Right lobe of liver (tissue), 6 donors: ENCODE measurements around the gene EMILIN3. TPM values are rescaled to one million over a fixed set of nuclear protein-coding genes. Genes with fewer than 3 reads are reported as not detected.

Experiments
- ATAC-seq, 4 donors: fragments of 200-7000 bp; cut with Tn5 transposase; one replicate each; pipeline ENCODE4 v1.9.1; 2020; ENCODE audit warnings: mild to moderate bottlenecking in 4 of 4, moderate library complexity in 4 of 4
- DNase-seq, 3 donors: peaks; one replicate each; pipeline ENCODE4 v3.0.0-alpha.2; 2020
- H3K27ac ChIP-seq, 3 donors: fragments of 200-600 bp; one replicate each; pipeline ENCODE4 v1.8.0; 2022
- H3K27me3 ChIP-seq, 2 donors: fragments of 200-600 bp; one replicate each; pipeline ENCODE4 v1.8.0; 2022
- H3K36me3 ChIP-seq, 4 donors: fragments of 200-600 bp; sonication (generic) in 1 of 4; one replicate each; pipeline versions ENCODE4 v1.5.1 to v1.8.0; 2017 to 2022; ENCODE audit warnings: control low read depth in 1 of 4
- H3K4me1 ChIP-seq, 4 donors: fragments of 200-600 bp; sonication (generic) in 1 of 4; one replicate each; pipeline versions ENCODE4 v1.5.1 to v1.8.0; 2017 to 2022; ENCODE audit warnings: control low read depth in 1 of 4
- H3K4me3 ChIP-seq, 3 donors: fragments of 200-600 bp; one replicate each; pipeline ENCODE4 v1.8.0; 2022
- H3K9me3 ChIP-seq, 4 donors: fragments of 200-600 bp; sonication (generic) in 1 of 4; one replicate each; pipeline versions ENCODE4 v1.5.1 to v1.8.0; 2017 to 2022; ENCODE audit warnings: control low read depth in 1 of 4
- POLR2A ChIP-seq: fragments of 450-650 bp; IDR thresholded peaks from one replicate; pipeline ENCODE4 v1.6.1; 2017; ENCODE audit warnings: antibody characterized with exemption, mild to moderate bottlenecking
- WGBS: methylation state at CpG from one replicate; pipeline ENCODE4 v1.1.6; 2018; ENCODE audit warnings: low coverage, low lambda C conversion rate; ENCODE audit not compliant: insufficient coverage; ENCODE audit errors: missing lambda C conversion rate; 5-methylcytosine and 5-hydroxymethylcytosine counted together
- intact Hi-C, 2 donors: fragments of 100-400 bp; cut with DNase I; formaldehyde crosslinking; loops; one replicate each; pipeline versions ENCODE4 v1.11.2 to v1.14.1; 2022
- long read RNA-seq: library from polyadenylated mRNA; unstranded; transcript quantifications from one replicate; pipeline ENCODE4 v2.0.0, GENCODE V29; 2019
- total RNA-seq, 6 experiments: library from RNA; depleted of rRNA in 2 of 6; stranded (reverse); fragments of >200 nt in 2 of 6; fragmentation: NEBNext Ultra II Directional in 3 of 6; extraction: Animal tissue kit (Norgen Biotek cat#: 25700) in 3 of 6; gene quantifications; one replicate each; pipeline versions ENCODE4 v1.1.0 to v1.2.4, GENCODE V29; 2016 to 2023
- TF ChIP-seq, protein P1 (sequence below), 4 donors: fragments of 200-600 bp in 3 of 4; fragments of 450-650 bp in 1 of 4; IDR thresholded peaks; one replicate each; pipeline versions ENCODE4 v1.5.1 to v1.8.0; 2016 to 2022; ENCODE audit warnings: antibody characterized with exemption in 4 of 4, mild to moderate bottlenecking in 2 of 4
- donor health status: DM: no; HTN: yes; CAD: no.
- donor health status: DM: no; HTN: no; CAD: no.
- donor health status: DM: no; HTN: no; CAD: no.
- donor health status: DM: no; HTN: yes; CAD: no.
- donor health status: DM: no; HTN: yes; CAD: no.

EMILIN3 gene, protein sequence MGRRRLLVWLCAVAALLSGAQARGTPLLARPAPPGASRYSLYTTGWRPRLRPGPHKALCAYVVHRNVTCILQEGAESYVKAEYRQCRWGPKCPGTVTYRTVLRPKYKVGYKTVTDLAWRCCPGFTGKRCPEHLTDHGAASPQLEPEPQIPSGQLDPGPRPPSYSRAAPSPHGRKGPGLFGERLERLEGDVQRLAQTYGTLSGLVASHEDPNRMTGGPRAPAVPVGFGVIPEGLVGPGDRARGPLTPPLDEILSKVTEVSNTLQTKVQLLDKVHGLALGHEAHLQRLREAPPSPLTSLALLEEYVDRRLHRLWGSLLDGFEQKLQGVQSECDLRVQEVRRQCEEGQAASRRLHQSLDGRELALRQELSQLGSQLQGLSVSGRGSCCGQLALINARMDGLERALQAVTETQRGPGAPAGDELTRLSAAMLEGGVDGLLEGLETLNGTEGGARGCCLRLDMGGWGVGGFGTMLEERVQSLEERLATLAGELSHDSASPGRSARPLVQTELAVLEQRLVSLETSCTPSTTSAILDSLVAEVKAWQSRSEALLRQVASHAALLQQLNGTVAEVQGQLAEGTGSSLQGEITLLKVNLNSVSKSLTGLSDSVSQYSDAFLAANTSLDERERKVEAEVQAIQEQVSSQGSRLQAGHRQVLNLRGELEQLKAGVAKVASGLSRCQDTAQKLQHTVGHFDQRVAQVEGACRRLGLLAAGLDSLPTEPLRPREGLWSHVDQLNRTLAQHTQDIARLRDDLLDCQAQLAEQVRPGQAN
- under 1 TPM in 3 of 6 experiments, not detected in 3; 0.07 to 0.09 (median 0.07) TPM for total RNA-seq
- long read RNA-seq, partial matches to known transcripts: 0 of 8 reads
- long read RNA-seq, other reads (novel, unspliced or antisense): 8 of 8 reads

DNA sequence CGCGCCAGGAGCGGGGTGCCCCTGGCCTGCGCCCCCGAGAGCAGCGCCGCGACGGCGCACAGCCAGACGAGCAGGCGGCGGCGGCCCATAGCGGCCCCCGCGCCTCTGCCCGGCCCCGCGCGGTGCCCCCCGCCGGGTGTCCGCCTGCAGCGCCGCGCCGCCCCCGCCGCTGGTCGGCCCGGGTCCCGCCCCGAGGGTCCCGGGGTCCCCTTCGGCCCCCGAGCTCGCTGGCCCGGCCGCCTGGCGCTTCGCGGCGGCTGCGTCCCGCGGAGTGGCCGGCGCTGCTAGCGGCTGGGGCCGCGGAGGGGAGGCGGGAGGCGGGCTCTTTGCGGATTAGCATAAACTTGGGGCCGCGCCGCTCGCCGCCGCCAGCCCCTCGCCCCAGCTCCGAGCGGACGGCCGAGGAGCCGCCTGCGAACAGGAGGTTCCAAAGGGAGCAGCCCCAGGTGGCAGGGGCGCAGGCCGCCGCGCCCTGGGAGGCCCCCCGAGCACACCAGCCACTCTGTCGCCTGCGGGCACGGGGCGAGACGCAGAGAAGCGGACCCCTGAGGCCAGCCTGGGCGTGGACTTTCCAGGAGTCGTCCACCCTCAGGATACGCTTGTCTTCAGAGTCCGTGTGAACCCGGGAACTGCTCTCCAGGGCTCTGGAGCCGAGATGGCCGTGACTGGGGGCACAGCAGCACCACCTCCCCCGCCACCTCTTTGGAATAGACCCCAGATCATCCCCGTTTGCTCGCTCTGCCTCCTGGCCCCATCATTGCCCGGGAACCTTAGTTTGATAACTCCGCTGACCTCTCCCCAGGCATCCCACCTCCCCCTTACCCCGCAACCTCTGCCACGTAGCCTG, at the start of gene EMILIN3:
Gene EMILIN3 (minus strand): TSS at position 273 of the 847 bp plus-strand sequence. CDS start 184 bp downstream, at position 89.
- Histone ChIP-seq H3K27me3 (no peaks in the 10 kb centered on the region), H3K9me3 (no peaks in the 10 kb centered on the region), H3K4me3 (no peak within 1 kb of the TSS), H3K4me1 (peaks cover 0 to 5% (median 0%) of the 10 kb centered on the region in 4 donors), H3K27ac (no peak within 1 kb of the TSS), H3K36me3 (no peaks in the 10 kb centered on the region)
- TF ChIP-seq, protein P1, sequence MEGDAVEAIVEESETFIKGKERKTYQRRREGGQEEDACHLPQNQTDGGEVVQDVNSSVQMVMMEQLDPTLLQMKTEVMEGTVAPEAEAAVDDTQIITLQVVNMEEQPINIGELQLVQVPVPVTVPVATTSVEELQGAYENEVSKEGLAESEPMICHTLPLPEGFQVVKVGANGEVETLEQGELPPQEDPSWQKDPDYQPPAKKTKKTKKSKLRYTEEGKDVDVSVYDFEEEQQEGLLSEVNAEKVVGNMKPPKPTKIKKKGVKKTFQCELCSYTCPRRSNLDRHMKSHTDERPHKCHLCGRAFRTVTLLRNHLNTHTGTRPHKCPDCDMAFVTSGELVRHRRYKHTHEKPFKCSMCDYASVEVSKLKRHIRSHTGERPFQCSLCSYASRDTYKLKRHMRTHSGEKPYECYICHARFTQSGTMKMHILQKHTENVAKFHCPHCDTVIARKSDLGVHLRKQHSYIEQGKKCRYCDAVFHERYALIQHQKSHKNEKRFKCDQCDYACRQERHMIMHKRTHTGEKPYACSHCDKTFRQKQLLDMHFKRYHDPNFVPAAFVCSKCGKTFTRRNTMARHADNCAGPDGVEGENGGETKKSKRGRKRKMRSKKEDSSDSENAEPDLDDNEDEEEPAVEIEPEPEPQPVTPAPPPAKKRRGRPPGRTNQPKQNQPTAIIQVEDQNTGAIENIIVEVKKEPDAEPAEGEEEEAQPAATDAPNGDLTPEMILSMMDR (IDR thresholded peaks at IDR 0.05): no peak
- intact Hi-C loops: no loop called here
- DNase-seq: no peak
- no peak for ATAC-seq
- no CpG with 5 or more reads among the region's 93 CpGs for WGBS

DNA sequence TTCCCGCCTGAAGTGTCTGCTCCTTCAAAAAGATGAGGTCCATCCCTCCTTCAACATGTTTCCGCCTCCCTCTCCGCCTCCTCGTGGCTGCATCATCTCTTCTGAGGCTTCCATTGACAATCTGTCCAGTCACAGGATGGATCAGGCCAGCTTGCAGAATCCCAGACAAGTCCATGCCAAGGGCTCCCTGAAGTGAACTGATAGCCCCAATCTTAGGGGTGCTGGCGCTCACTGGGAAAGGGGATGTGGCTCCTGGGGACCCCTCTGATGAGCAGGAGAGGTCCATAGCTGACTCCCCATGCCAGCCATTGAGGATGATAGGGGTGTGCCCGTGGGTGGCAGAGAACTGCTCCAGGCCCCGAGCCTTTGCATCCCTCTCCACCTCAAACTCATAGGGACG, 48.6 kb upstream of the EMILIN3 start:
- Histone ChIP-seq H3K9me3 (no peaks in the 10 kb centered on the region), H3K4me1 (no peaks in the 10 kb centered on the region), H3K36me3 (peaks cover 0 to 74% (median 25%) of the 10 kb centered on the region in 4 donors), H3K4me3 (no peak overlapping the region), H3K27me3 (no peaks in the 10 kb centered on the region), H3K27ac (no peak overlapping the region)
- TF ChIP-seq, protein P1 (IDR thresholded peaks at IDR 0.05): no peak
- TF ChIP-seq POLR2A: no peak
- DNase-seq (no peak), ATAC-seq (no peak)
- WGBS: 97% methylated on average over 4 of the region's 8 CpGs
- intact Hi-C loops: no loop called here

DNA sequence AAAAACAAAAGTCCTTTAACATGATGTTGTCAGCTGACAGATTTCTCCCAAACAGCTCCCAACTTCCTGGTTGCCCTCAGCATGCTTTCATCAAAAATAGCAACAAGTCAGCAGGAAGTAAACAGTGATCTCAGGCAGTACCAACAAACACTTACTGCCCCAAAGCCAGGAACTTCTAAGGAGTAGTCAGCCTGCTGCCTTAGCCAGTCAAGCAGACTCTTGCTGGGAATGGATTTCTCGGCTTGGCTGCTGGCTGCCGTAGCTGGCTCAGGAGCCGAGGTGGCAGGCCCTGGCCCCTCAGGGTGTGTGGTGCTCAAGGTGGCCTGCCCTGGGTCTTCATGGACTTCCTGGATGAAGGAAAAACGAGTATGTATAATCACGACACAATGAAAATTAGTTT, 46.6 kb upstream of the EMILIN3 start:
- no peaks in the 10 kb centered on the region for H3K9me3 ChIP-seq
- intact Hi-C loops: no loop called here
- TF ChIP-seq, protein P1 (IDR thresholded peaks at IDR 0.05): no peak
- no peak for TF ChIP-seq POLR2A
- DNase-seq: no peak
- no peak overlapping the region for H3K4me3 ChIP-seq
- H3K27ac ChIP-seq: no peak overlapping the region
- no peak for ATAC-seq
- H3K4me1 ChIP-seq: no peaks in the 10 kb centered on the region
- H3K27me3 ChIP-seq: no peaks in the 10 kb centered on the region
- WGBS: 64% methylated on average over 3 of the region's 5 CpGs
- H3K36me3 ChIP-seq: peaks cover 0 to 78% (median 30%) of the 10 kb centered on the region in 4 donors
